Measurements from ENCODE around the gene MYO3B.

The MYO3B gene

GRCh38 chr2:170484552-170484951, 306.6 kb downstream of the MYO3B start:
- TF ChIP-seq, protein P1, sequence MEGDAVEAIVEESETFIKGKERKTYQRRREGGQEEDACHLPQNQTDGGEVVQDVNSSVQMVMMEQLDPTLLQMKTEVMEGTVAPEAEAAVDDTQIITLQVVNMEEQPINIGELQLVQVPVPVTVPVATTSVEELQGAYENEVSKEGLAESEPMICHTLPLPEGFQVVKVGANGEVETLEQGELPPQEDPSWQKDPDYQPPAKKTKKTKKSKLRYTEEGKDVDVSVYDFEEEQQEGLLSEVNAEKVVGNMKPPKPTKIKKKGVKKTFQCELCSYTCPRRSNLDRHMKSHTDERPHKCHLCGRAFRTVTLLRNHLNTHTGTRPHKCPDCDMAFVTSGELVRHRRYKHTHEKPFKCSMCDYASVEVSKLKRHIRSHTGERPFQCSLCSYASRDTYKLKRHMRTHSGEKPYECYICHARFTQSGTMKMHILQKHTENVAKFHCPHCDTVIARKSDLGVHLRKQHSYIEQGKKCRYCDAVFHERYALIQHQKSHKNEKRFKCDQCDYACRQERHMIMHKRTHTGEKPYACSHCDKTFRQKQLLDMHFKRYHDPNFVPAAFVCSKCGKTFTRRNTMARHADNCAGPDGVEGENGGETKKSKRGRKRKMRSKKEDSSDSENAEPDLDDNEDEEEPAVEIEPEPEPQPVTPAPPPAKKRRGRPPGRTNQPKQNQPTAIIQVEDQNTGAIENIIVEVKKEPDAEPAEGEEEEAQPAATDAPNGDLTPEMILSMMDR (IDR thresholded peaks at IDR 0.05) = no peak

DNA sequence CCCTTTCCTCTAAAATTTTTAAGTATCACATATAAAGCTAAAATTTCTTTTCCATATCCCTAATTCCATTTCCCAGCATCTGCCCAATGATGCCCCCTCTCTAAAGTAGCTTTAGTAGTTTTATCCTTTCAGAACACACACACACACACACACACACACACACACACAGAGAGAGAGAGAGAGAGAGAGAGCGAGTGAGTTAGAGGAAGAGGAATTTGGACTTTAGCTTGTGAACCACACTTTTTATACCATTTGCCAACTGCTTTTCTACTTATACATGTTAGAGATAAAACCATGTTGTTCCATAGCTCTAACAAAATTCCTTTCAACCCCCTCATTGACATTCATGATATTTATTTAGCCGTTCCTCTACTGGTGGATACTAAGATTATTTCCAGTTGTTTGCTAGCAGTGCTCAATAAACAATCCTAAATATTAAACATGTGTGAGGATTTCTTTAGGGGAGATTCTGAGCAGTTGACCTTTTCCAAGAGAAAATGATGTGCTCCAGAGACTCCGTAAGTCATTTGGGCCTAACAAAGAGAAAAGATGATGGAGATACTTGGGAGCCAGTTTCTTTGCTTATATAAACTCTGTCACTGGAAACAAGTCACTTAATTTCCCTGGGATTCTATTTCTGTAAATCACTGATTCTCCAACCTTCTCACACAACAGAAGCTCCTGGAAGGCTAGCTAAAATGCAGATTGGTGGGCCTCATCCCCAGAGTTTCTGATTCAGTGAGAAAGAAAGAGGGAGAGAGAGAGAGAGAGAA, 307.5 kb downstream of the MYO3B start:
- TF ChIP-seq, protein P1 (IDR thresholded peaks at IDR 0.05) = no peak

GRCh38 chr2:170486730-170487129, 308.8 kb downstream of the MYO3B start:
- TF ChIP-seq, protein P1 (IDR thresholded peaks at IDR 0.05) = no peak

GRCh38 chr2:170488807-170489206, 310.9 kb downstream of the MYO3B start:
- TF ChIP-seq, protein P1 (IDR thresholded peaks at IDR 0.05) = no peak

GRCh38 chr2:170492010-170492409, 314.1 kb downstream of the MYO3B start:
- TF ChIP-seq, protein P1 (IDR thresholded peaks at IDR 0.05) = no peak

- TF ChIP-seq, protein P1 (IDR thresholded peaks at IDR 0.05) = no peak
Measured at GRCh38 chr2:170493426-170494097, 315.6 kb downstream of the MYO3B start.

GRCh38 chr2:170495896-170496295, 317.9 kb downstream of the MYO3B start:
- TF ChIP-seq, protein P1 (IDR thresholded peaks at IDR 0.05) = no peak
